Hematopoietic multipotent progenitor cell (in vitro differentiated cells): ENCODE data around the gene SPHKAP. TPM values are rescaled to one million over a fixed set of nuclear protein-coding genes. Genes with fewer than 3 reads are reported as not detected.
A peak's percentile ranks its signal among the peaks of the same experiment; 100 is the strongest.
"Not testable (repeated sequence)": the region's sequence is repeated elsewhere in the genome, so short reads cannot be mapped to it uniquely, and the experiment has no call there.

Experiments used
- DNase-seq, 3 donors: peaks; one replicate each; pipeline ENCODE4 v3.0.0-alpha.2; 2011 to 2015; ENCODE audit warnings: low read depth in 2 of 3, low spot score in 2 of 3
- total RNA-seq: library from RNA; depleted of rRNA; stranded (reverse); fragments of >200 nt; gene quantifications from one replicate; pipeline ENCODE4 v1.2.3, GENCODE V29; 2012

SPHKAP gene
- total RNA-seq, 1 donor, result not detected

DNA sequence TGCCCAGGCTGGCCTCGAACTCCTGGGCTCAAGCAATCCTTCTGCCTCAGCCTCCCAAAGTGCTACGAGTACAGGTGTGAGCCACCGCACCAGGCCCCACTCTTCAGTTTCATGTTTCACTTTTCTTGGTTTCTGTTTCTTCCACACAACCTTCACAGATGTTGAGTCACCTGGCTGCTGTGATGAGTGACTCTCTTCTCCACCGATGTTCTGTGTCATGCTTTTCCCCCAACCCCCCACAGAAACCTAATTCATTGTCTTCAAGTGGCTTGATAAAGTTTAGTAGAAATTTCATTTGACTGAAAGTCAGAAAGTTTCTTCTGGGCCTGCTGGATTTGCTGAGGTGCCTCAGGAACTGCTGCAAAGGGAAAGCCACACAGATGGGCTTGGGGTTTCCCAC lies 78.5 kb downstream of the SPHKAP start:
- no peak for DNase-seq

DNA sequence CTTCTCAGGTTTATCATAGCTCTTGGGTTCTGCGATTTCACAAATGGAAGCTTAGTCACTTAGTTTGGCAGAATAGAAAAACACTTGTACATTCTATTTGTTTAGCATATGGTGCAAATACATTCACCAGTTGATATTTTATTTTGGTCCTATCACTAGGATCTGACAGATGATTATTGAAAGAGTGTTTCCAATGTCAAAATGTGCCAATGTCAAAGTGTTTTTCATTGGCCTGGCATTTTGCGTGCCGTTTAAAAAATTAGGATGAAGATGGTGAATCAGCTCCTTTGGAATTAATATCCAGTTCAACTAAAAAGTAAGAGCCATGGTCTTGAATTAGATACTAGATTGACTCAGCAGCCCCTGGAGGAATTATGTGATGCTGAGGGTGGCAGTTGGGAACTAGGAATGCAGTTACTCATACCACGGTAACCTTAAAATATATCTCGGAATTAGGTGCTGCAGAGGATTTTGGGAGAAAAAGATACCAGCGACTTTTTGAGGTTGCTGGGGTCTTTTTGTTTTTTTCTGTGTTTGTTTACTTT lies 87.0 kb downstream of the SPHKAP start:
- no peak for DNase-seq

DNA sequence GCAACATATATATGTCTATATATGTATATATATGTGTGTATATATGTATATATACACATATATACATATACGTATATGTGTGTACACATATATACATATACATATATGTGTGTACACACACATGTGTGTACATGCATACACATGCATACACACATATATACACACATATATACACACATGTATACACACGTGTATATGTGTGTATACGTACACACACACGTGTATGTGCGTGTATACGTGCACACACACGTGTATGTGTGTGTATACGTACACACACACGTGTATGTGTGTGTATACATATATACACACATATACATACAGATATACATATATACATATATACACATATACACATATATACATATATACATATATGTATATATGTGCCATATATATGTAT lies 89.4 kb downstream of the SPHKAP start:
- DNase-seq, result no peak

- no peak for DNase-seq
These were observed 94.9 kb downstream of the SPHKAP start for GRCh38 chr2:228086561-228086960.

GRCh38 chr2:228084717-228085116 lies 96.8 kb downstream of the SPHKAP start:
- no peak for DNase-seq

DNA sequence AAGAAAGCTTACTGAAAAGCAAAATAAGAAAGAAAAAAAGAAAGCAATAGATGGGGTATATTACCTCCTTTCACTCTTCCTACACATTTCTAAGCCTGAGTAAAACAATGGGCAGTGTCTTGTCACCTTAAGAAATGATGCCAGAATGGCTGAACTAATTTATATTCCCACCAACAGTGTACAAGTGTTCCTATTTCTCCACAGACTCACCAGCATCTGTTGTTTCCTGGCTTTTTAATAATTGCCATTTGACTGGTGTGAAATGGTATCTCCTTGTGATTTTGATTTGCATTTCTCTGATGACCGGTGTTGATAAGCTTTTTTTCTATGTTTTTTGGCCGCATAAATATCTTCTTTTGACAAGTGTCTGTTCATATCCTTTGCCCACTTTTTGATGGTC lies 98.4 kb downstream of the SPHKAP start:
- DNase-seq, result no peak

DNA sequence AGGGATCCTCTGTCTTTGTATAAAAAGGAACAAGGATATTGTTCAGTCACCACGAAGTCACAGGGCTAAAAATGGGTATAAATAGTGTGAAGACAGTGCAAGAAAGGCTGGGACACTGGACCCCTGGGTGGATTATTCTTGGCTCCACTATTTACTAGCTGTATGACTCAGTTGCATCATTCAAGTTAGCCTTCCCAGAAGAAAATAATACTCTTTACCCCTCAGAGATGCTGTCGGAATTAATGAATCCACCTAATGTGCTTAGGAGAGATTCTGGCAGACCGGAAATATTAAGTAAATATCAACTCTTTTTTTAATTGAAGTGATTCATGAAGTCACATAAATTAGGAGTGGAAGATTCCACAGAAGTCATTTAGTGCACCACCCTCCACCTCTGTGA lies 98.9 kb downstream of the SPHKAP start:
- no peak for DNase-seq

DNA sequence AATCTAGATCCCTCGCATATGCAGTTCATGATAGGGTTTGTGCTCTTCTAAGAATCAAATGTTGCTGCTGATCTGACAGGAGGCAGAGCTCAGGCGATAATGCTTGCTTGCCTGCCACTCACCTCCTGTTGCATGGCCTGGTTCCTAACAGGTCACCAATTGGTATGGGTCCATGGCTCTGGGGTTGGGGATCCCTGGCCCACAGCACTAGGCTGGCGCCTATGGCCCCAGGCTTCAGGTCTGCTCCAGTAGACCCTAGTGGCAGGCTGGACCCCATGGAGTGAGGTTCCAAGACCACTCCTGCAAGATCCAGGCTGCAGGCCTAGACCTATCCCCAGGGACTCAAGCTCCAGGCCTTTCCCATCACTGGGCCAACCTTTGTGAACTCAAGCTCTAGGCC lies 102.3 kb downstream of the SPHKAP start:
- no peak for DNase-seq

DNA sequence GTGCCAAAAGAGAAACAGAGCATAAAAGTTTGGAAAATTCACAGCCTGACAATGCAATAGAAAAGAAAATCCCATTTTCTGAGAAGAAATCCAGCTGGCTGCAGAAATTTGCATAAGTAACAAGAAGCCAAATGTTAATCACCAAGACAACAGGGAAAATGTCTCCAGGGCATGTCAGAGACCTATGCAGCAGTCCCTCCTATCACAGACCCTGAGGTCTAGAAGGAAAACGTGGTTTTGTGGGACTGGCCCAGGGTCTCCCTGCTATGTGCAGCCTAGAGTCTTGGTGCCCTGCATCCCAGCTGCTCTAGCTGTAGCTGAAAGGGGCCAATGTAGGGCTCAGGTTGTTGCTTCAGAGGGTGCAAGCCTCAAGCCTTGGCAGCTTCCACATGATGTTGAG lies 104.8 kb downstream of the SPHKAP start:
- DNase-seq, result not testable (repeated sequence)

- no peak for DNase-seq
These were observed 108.8 kb downstream of the SPHKAP start for GRCh38 chr2:228072669-228073068.

GRCh38 chr2:228067309-228067708 lies 114.2 kb downstream of the SPHKAP start:
- no peak for DNase-seq

DNA sequence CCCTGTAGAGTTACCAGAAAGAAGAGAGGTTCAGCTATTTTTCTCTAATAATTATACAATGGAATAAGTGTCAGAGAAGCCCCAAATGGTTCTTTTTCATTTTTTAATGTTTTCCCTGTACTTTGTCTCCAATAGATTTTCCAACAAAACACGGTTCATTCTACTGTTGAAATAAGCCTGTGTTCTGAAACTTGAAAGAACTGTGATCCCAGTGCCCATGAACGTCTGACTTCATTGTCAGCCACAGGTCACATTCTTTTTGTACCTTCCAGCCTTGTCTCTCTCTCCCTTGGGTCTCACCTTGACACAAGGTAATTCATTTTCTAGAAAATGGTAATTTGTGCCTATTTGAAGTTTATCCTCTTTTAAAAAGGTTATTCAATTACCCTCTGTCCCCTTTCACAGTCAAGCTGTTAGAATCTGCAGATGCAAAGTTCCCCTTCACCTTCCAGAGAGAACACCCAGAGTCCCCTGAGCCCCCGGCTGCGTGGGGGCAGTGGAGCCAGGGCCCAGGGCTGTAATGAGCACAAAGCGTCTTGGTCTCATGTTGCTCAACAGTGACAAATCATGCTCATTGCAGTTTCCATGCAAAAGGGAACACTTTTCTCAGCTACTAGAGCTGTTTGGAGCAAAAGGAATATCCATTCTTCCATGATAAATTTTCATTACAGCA lies 115.2 kb downstream of the SPHKAP start:
- no peak for DNase-seq

- DNase-seq, result no peak
These were observed 115.8 kb downstream of the SPHKAP start for GRCh38 chr2:228065686-228066085.

GRCh38 chr2:228064796-228065315 lies 116.6 kb downstream of the SPHKAP start:
- DNase-seq, result no peak

DNA sequence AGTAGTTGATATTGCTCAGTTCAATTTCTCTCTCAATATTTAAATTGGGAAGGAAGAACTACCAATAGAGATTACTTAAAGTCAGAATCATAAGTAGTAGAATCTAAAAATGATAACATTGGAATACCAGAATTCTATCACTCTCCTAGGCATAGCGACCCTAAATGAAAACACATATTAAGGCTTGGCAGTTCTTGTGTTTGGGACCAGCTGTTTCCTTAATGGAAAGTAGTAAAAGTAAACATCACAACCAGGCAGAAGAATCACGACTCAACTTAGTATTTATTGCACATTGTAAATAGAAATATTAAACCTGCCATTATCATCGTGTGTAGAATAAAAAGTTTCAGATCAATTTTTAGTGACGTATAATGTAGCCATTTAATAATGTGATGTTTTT lies 117.5 kb downstream of the SPHKAP start:
- DNase-seq, result no peak

DNA sequence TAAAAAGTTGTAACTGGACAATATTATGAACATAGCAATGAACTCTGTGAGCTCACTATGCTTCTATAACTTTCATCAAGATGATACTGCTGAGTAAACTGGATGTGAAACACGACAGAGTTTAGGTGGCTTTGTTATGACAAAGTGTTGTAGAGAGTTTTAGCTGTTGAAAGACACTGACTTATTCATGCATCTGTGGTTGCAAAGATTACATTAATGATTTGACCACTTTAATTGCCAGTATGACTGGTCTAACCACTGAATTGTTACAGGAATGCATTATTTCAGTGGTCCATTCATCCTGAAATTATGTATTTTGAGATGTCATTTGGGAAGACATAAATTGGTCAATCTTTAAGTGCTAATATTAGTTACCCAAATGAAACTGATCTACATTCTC lies 117.9 kb downstream of the SPHKAP start:
- DNase-seq, result no peak

GRCh38 chr2:228059735-228060134 lies 121.8 kb downstream of the SPHKAP start:
- no peak for DNase-seq

DNA sequence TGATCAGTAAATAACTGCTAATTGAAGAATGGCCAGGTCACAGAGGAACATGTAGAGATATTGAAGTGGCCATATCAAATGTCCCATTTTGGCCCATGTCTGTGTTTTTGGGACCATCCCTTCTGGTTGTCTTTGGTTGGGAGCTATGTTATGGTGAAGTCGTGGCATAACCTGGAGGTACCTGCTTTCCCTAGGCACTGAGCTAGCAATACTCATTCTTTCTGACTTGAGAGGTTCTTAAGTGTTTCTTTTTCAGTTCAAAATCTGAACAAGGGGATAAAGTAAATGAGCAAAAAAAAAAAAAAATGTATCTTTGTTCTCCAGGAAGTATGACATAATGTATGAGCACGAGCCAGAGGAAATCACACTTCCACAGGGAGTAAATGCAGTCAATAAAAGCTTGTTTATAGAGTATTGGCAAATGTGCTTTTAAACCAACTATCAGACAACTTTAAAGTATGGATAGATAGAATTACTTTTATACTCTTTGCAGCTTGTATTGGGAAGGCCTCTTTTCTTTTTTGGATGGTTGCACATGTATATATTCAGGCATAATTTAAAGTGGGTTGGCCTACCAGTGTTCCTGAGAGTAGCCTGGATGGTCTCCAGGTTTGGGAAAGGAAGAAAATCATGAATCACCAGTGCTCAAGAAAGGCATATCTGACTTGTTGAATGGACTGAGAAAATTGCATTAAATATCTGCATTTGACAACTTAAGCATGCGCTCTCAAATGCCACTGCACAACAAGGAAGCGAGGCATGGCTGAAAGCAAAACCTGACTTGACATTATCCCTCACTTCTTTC lies 125.0 kb downstream of the SPHKAP start:
- DNase-seq, result no peak

DNA sequence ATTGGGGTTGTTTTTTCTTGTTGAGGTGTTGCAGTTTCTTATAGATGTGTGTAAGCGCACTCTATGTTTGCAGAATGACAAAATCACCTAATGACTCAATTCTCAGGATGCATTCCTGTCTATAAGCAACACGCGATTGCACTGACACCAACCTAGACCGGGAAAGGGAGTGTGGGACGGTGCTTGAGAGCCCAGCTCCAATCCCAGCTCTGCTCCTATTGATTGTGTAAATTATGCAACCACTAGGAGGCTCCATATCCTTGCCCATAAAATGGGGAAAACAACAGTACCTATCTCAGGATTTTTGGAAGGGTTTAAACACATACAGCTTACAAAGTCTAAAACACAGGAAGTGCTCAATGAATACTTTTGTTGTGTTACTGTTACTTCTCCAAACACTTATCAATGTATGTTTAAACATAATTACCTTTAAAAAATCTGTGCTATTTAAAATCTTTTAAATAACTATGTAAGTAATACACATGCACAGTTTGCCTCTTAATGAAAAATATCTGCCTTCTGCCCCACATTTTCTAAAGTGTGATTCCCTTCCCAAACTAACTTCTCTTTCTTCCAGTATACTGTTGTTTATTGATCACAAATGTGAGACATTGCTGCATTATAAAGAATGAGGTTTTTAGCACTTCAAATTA lies 132.5 kb downstream of the SPHKAP start:
- DNase-seq, result peak in 1 of 3 donors; percentile 27

DNA sequence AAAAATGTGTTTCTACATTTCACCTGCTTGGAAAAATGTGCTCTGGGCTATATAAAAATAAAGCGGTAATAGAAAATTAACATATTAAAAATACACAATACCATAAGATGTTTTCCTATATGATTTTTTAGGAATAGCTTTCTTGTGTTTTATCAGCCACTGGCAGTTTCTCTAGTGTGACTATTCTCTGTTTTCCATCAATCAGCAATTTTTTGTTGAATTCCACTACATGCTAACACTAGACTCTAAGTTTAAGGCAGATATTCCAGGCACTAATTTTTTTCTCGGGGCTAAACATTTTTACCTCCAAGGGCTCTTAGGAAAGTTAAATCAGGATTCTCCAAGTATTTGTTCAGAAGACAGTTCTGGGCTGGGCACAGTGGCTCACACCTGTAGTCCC lies 140.5 kb downstream of the SPHKAP start:
- DNase-seq, result no peak
